ENCODE results near the gene LAX1. TPM values are rescaled to one million over a fixed set of nuclear protein-coding genes. Genes with fewer than 3 reads are reported as not detected.
"Not testable (repeated sequence)": the region's sequence is repeated elsewhere in the genome, so short reads cannot be mapped to it uniquely, and the experiment has no call there.

LAX1 gene
- 11.9 TPM for total RNA-seq

GRCh38 chr1:203765029-203765837 lies at the start of gene LAX1:
LAX1 (plus strand) TSS chr1:203765183; CDS start chr1:203765566, 383 bp downstream.
- Histone ChIP-seq H3K27me3 (ENCODE audit: insufficient read depth, low read length) (no peaks in the 10 kb centered on the region), H3K4me3 (ENCODE audit: low read length) (peak within 1 kb of the TSS; percentile 35), H3K9me3 (ENCODE audit: low read depth, low read length) (no peaks in the 10 kb centered on the region), H3K4me1 (ENCODE audit: insufficient read depth, low read length) (peaks cover 51% of the 10 kb centered on the region)

GRCh38 chr1:203717120-203717519 lies 47.9 kb upstream of the LAX1 start:
- H3K27me3 ChIP-seq (ENCODE audit: insufficient read depth, low read length) = no peaks in the 10 kb centered on the region
- no peaks in the 10 kb centered on the region for H3K9me3 ChIP-seq (ENCODE audit: low read depth, low read length)
- H3K4me1 ChIP-seq (ENCODE audit: insufficient read depth, low read length) = no peaks in the 10 kb centered on the region
- no peak overlapping the region for H3K4me3 ChIP-seq (ENCODE audit: low read length)

GRCh38 chr1:203720242-203720641 lies 44.7 kb upstream of the LAX1 start:
- H3K4me1 ChIP-seq (ENCODE audit: insufficient read depth, low read length) = no peaks in the 10 kb centered on the region
- no peaks in the 10 kb centered on the region for H3K27me3 ChIP-seq (ENCODE audit: insufficient read depth, low read length)
- no peak overlapping the region for H3K4me3 ChIP-seq (ENCODE audit: low read length)
- no peaks in the 10 kb centered on the region for H3K9me3 ChIP-seq (ENCODE audit: low read depth, low read length)

GRCh38 chr1:203722909-203723308 lies 42.1 kb upstream of the LAX1 start:
- Histone ChIP-seq H3K9me3 (ENCODE audit: low read depth, low read length) (no peaks in the 10 kb centered on the region), H3K4me3 (ENCODE audit: low read length) (no peak overlapping the region), H3K27me3 (ENCODE audit: insufficient read depth, low read length) (no peaks in the 10 kb centered on the region), H3K4me1 (ENCODE audit: insufficient read depth, low read length) (no peaks in the 10 kb centered on the region)

GRCh38 chr1:203726417-203726867 lies 38.5 kb upstream of the LAX1 start:
- no peak overlapping the region for H3K4me3 ChIP-seq (ENCODE audit: low read length)
- H3K27me3 ChIP-seq (ENCODE audit: insufficient read depth, low read length) = no peaks in the 10 kb centered on the region
- H3K4me1 ChIP-seq (ENCODE audit: insufficient read depth, low read length) = no peaks in the 10 kb centered on the region
- no peaks in the 10 kb centered on the region for H3K9me3 ChIP-seq (ENCODE audit: low read depth, low read length)

GRCh38 chr1:203733009-203733863 lies 31.7 kb upstream of the LAX1 start:
- Histone ChIP-seq H3K9me3 (ENCODE audit: low read depth, low read length) (no peaks in the 10 kb centered on the region), H3K4me3 (ENCODE audit: low read length) (no peak overlapping the region)

GRCh38 chr1:203742436-203742835 lies 22.5 kb upstream of the LAX1 start:
- Histone ChIP-seq H3K9me3 (ENCODE audit: low read depth, low read length) (no peaks in the 10 kb centered on the region), H3K4me1 (ENCODE audit: insufficient read depth, low read length) (peaks cover 16% of the 10 kb centered on the region), H3K27me3 (ENCODE audit: insufficient read depth, low read length) (no peaks in the 10 kb centered on the region), H3K4me3 (ENCODE audit: low read length) (no peak overlapping the region)

More at GRCh38 chr1:203733009-203733863, 31.7 kb upstream of the LAX1 start:
- H3K27me3 ChIP-seq (ENCODE audit: insufficient read depth, low read length) = no peaks in the 10 kb centered on the region
- no peaks in the 10 kb centered on the region for H3K4me1 ChIP-seq (ENCODE audit: insufficient read depth, low read length)

GRCh38 chr1:203743091-203743571 lies 21.9 kb upstream of the LAX1 start:
- no peak overlapping the region for H3K4me3 ChIP-seq (ENCODE audit: low read length)
- H3K4me1 ChIP-seq (ENCODE audit: insufficient read depth, low read length) = peaks cover 16% of the 10 kb centered on the region
- H3K9me3 ChIP-seq (ENCODE audit: low read depth, low read length) = no peaks in the 10 kb centered on the region
- H3K27me3 ChIP-seq (ENCODE audit: insufficient read depth, low read length) = no peaks in the 10 kb centered on the region

- H3K4me3 ChIP-seq (ENCODE audit: low read length) = no peak overlapping the region
- no peaks in the 10 kb centered on the region for H3K9me3 ChIP-seq (ENCODE audit: low read depth, low read length)
- peaks cover 16% of the 10 kb centered on the region for H3K4me1 ChIP-seq (ENCODE audit: insufficient read depth, low read length)
- H3K27me3 ChIP-seq (ENCODE audit: insufficient read depth, low read length) = no peaks in the 10 kb centered on the region
Observed at GRCh38 chr1:203744075-203744972, 20.7 kb upstream of the LAX1 start.

GRCh38 chr1:203746281-203746680 lies 18.7 kb upstream of the LAX1 start:
- Histone ChIP-seq H3K4me3 (ENCODE audit: low read length) (no peak overlapping the region), H3K4me1 (ENCODE audit: insufficient read depth, low read length) (peaks cover 16% of the 10 kb centered on the region), H3K27me3 (ENCODE audit: insufficient read depth, low read length) (no peaks in the 10 kb centered on the region), H3K9me3 (ENCODE audit: low read depth, low read length) (no peaks in the 10 kb centered on the region)

- Histone ChIP-seq H3K9me3 (ENCODE audit: low read depth, low read length) (no peaks in the 10 kb centered on the region), H3K4me3 (ENCODE audit: low read length) (no peak overlapping the region), H3K4me1 (ENCODE audit: insufficient read depth, low read length) (peaks cover 18% of the 10 kb centered on the region), H3K27me3 (ENCODE audit: insufficient read depth, low read length) (no peaks in the 10 kb centered on the region)
Observed at GRCh38 chr1:203751051-203751450, 13.9 kb upstream of the LAX1 start.

GRCh38 chr1:203751618-203752361 lies 13.2 kb upstream of the LAX1 start:
- not testable (repeated sequence) for H3K4me3 ChIP-seq (ENCODE audit: low read length); H3K9me3 ChIP-seq (ENCODE audit: low read depth, low read length); H3K27me3 ChIP-seq (ENCODE audit: insufficient read depth, low read length)
- peaks cover 18% of the 10 kb centered on the region for H3K4me1 ChIP-seq (ENCODE audit: insufficient read depth, low read length)

GRCh38 chr1:203754455-203754864 lies 10.5 kb upstream of the LAX1 start:
- Histone ChIP-seq H3K4me1 (ENCODE audit: insufficient read depth, low read length) (peaks cover 18% of the 10 kb centered on the region), H3K27me3 (ENCODE audit: insufficient read depth, low read length) (no peaks in the 10 kb centered on the region), H3K9me3 (ENCODE audit: low read depth, low read length) (no peaks in the 10 kb centered on the region), H3K4me3 (ENCODE audit: low read length) (no peak overlapping the region)

GRCh38 chr1:203756036-203756435 lies 8.9 kb upstream of the LAX1 start:
- Histone ChIP-seq H3K4me3 (ENCODE audit: low read length) (no peak overlapping the region), H3K4me1 (ENCODE audit: insufficient read depth, low read length) (peaks cover 18% of the 10 kb centered on the region), H3K9me3 (ENCODE audit: low read depth, low read length) (no peaks in the 10 kb centered on the region), H3K27me3 (ENCODE audit: insufficient read depth, low read length) (no peaks in the 10 kb centered on the region)

Measured in mononuclear cell (primary cell).